NCI-H128 (cell line): Measurements from ENCODE around the gene MRM3.
"Not testable (repeated sequence)": the region's sequence is repeated elsewhere in the genome, so short reads cannot be mapped to it uniquely, and the experiment has no call there.

Experiments used
- DNase-seq: peaks from one replicate; lab custom pipeline; 2025; ENCODE audit not compliant: unreplicated experiment; lab: John Stamatoyannopoulos, UW

MRM3 gene

GRCh38 chr17:781805-782731 lies at the start of gene MRM3, which contains the start of gene GLOD4:
TSS of gene MRM3 (plus strand) at chr17:782353. CDS start at chr17:782379, 26 bp downstream.
TSS of gene GLOD4 (minus strand) at chr17:782280. CDS start at chr17:782255, 25 bp downstream.
- peak; percentile 52 for DNase-seq

- no peak for DNase-seq
Measured at GRCh38 chr17:732902-733720, 49.0 kb upstream of the MRM3 start.

- no peak for DNase-seq
Measured at GRCh38 chr17:733743-734142, 48.4 kb upstream of the MRM3 start.

- DNase-seq: no peak
Measured at GRCh38 chr17:737561-738113, 44.5 kb upstream of the MRM3 start.

- no peak for DNase-seq
Measured at GRCh38 chr17:740240-741017, 41.7 kb upstream of the MRM3 start.

- no peak for DNase-seq
Measured at GRCh38 chr17:742147-742793, 39.9 kb upstream of the MRM3 start.

GRCh38 chr17:743139-743538 lies 39.0 kb upstream of the MRM3 start:
- no peak for DNase-seq

- DNase-seq: no peak
Measured at GRCh38 chr17:744937-745336, 37.2 kb upstream of the MRM3 start.

- DNase-seq: no peak
Measured at GRCh38 chr17:745406-745805, 36.7 kb upstream of the MRM3 start.

GRCh38 chr17:746181-746580 lies 36.0 kb upstream of the MRM3 start:
- DNase-seq: no peak

GRCh38 chr17:746783-747629 lies 35.1 kb upstream of the MRM3 start:
- DNase-seq: no peak

- DNase-seq: not testable (repeated sequence)
Measured at GRCh38 chr17:748604-749003, 33.5 kb upstream of the MRM3 start.

GRCh38 chr17:749359-749758 lies 32.8 kb upstream of the MRM3 start:
- not testable (repeated sequence) for DNase-seq

- no peak for DNase-seq
Measured at GRCh38 chr17:750431-751037, 31.6 kb upstream of the MRM3 start.

GRCh38 chr17:751269-752001 lies 30.7 kb upstream of the MRM3 start:
- no peak for DNase-seq

- DNase-seq: peak; percentile 68
Measured at GRCh38 chr17:752002-752619, 30.0 kb upstream of the MRM3 start, which contains the start of gene GEMIN4. TSS of gene GEMIN4 (minus strand) at chr17:752264. CDS start at chr17:752142, 122 bp downstream.

GRCh38 chr17:752620-753219 lies 29.4 kb upstream of the MRM3 start:
- DNase-seq: peak; percentile 24
